NCI-H2107 treated with DMSO at 0.1 percent for 48 hours (cell line): Measurements from ENCODE around the gene ROR2.

Experiments used
- DNase-seq: peaks from one replicate; lab custom pipeline; 2025; ENCODE audit not compliant: unreplicated experiment; lab: John Stamatoyannopoulos, UW

Gene ROR2

GRCh38 chr9:91753711-91754110 lies 196.3 kb downstream of the ROR2 start:
- DNase-seq = no peak

DNA sequence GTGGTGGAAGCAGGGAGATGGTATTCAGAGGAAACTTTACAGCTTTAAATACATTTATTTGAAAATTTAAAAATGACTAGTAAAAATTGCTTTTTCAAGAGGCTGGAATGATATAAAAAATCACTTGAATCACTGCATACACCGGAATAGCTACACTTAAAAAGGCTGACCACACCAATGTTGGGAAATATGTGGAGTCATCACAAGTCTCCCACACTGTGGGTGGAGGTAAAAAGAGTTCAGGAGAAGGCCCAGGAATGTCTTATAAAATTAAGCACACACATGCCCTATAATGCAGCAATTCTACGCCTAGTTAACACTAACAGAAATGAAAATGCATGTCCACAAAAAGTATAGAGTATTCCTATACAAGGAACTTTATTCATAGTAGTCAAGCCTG lies 198.1 kb downstream of the ROR2 start:
- no peak for DNase-seq

- no peak for DNase-seq
Observed at GRCh38 chr9:91750343-91750742, 199.7 kb downstream of the ROR2 start.

GRCh38 chr9:91746904-91747303 lies 203.1 kb downstream of the ROR2 start:
- no peak for DNase-seq

GRCh38 chr9:91746357-91746756 lies 203.7 kb downstream of the ROR2 start:
- no peak for DNase-seq

- DNase-seq = no peak
Observed at GRCh38 chr9:91744114-91744513, 205.9 kb downstream of the ROR2 start.

DNA sequence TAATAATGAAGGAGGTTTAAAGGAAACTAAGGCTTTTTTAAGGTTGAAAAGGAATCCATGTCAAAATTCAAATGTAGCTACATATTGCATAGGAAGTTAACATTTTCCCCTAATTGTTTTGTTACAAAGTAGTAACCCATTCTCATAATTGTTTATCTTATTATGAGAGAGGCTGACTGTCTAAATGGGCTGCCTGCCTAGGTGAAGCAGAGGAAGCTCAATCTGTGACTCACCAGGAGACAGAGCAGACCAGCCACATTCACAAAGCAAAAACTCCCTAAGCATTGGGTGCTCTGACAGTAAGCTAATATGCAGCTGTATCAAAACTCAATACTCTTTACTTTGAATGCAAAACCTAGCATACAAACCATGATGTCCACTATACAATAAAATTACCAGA lies 208.5 kb downstream of the ROR2 start:
- no peak for DNase-seq

DNA sequence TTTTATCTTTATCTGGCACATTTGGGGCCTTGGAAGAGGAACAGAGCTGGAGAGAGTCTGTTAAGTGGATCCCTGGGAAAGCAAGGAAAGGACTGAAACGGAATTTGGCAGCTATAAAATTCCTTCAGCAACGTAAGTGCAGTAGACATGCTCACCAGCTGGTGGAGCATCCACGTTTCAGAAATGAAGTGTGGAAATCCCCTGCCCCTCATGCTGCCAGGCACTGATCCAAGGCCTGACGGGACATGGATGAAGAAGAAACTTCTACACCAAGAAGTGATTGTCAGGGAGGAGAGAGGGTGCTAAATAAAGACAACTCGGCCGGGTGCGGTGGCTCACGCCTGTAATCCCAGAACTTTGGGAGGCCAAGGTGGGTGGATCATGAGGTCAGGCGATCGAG lies 209.3 kb downstream of the ROR2 start:
- no peak for DNase-seq

GRCh38 chr9:91736898-91737601 lies 213.0 kb downstream of the ROR2 start:
- DNase-seq = no peak

DNA sequence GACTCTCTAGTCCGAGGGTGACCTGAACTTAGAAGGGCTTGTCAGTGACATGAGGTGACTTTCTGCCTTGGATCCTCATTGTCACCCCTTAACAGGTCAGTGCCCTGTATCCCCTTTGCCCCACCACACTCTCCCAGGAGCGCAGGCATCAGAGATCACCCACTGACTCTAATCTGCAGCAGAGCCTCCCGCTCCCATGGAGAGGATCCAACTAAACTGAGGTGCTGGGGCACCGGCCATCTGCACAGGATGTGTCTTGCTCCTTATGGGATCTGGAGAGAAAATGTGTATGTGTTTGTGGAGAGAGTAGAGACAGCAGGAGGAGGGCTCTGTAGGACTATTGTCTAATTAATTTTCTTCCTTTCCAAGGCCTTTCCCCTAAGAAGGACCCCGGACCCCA lies 213.7 kb downstream of the ROR2 start:
- no peak for DNase-seq

DNA sequence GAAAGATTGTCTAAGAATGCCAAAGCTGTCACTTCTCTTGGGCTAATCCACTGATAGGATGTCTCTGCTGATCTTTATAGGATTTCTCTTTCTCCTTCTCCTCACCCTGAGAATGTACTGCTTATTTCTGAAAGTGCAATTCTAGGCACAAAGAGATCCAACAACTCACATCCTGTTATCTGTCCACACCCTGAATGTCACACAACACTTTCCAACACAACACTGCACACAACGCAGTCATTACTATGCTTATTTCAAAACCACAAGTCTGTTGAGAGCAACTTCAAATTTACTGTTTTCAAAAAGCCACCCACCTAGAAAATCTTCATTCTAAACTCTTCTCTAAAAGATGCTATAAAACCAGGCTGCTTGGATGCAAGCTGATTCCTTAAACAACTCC lies 215.0 kb downstream of the ROR2 start:
- DNase-seq = no peak

GRCh38 chr9:91734371-91734981 lies 215.6 kb downstream of the ROR2 start:
- no peak for DNase-seq

DNA sequence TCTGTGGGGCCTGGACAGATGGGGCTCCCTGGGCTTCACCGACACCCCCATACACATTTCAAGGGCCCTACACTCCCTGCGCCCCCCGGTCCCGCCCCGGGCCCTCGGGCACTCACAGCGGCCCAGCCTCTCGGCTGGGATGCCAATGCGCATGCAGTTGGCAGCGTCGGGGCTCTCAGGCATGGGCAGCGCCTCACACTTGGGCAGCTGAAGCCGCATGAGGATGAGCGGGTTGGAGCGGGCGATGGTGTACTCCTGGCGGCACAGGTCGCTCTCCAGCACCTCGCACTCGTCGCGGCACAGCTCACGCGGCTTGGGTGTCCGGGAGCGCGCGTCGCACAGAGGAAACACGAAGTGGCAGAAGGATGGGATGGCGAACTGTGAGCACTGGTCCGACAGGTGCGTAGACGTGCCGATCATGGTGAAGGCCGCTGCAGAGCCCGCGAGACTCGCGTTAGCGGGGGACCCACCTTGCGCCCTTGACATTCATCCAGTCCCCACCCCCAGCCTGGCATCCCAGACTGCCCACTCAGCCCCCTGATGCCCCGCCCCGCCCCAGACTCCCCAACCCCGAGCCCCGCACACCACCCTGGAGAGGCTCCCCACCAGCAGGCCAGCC lies 216.9 kb downstream of the ROR2 start:
- DNase-seq = no peak

DNA sequence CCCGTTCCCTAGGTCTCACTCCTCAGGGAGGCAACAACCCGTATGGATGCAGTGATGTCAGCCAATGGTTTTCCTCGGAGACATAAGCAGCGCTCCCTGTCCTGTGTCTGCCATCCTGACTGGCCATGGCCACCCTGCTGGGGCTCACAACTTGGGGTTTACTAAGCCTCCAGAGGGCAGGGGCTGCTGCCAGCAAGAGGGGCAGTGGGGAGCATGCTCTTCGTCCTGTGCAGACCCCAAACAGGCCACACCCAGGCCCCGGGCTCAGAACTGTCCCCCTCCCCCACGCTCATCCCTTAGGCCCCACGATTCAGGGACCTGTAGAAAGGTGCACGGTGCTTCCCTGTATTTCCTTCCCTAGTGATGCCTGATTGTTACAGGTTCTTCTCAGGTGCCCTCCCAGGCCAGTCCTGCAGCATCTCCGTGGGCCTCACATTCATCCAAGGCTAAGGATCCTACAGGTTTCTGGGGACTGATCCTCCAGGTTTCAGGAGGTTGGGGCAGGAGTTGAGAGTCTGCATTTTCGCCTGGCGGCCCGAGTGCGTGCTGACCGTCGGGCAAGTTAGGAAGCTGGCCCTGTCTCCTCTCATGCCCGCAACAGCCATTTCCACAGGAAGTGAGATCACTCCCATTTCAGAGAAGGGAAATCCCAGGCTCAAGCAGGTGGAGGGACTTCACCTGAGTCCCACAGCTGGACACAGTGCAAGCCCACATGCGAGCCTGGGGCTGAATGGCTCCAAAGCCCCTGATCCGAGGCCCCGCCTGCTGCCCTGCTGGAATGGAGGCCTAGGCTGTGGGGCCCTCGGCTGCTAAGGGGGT lies 217.6 kb downstream of the ROR2 start:
- DNase-seq = no peak

DNA sequence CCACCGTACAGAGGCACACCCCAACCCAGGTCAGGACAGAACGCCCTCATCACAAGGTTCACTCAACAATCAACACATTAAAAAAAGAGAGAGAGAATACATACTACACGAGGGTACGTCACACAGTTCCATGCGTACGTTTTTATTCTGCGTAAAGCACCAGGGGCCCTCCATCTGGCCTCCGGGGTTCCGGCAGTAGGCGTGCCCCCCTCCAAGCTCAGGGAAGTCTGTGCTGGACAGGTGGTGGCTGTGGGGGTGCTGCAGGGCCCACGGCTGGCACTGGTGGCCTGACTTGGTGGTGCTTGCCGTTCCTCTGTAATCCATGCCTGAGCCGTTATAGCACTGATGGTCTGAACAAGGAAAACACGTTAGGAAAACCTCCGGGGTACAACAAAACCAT lies 219.2 kb downstream of the ROR2 start:
- no peak for DNase-seq

- DNase-seq = no peak
Observed at GRCh38 chr9:91729558-91729842, 220.5 kb downstream of the ROR2 start.

- no peak for DNase-seq
Observed at GRCh38 chr9:91727972-91728371, 222.1 kb downstream of the ROR2 start.

DNA sequence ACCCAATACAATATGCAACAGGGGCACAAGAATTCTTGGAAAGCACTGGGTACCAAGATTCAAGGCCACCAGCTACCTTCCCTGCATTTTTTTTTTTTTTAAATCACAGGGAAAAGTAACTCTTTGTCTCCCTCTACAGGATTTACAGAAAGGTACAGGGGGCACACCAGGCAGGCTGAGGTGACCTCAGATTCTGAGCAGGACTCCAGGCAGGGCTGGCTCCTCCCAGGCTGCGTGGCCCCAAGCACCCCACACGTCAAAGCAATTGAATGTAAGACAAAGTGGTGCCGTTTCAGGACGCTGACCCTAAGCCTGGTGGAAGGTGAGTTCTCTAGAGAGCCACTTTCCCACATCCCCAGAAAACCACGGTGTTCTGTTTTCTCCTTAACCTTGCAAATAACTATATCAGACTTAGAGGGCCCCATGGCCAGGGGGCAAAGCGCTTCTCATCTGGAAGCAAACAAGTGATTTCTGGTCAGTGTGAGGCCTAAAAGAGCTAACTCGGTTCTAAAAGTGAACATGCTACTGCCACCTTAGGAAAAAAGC lies 222.6 kb downstream of the ROR2 start:
- DNase-seq = peak; percentile 7

GRCh38 chr9:91726406-91727100 lies 223.5 kb downstream of the ROR2 start:
- DNase-seq = no peak

GRCh38 chr9:91725651-91726050 lies 224.4 kb downstream of the ROR2 start:
- DNase-seq = no peak
